H9 (cell line): ENCODE data around the gene ABHD14A. TPM values are rescaled to one million over a fixed set of nuclear protein-coding genes. Genes with fewer than 3 reads are reported as not detected.

Experiments
- DNase-seq: peaks from one replicate; pipeline ENCODE4 v3.0.0-alpha.2; 2017
- H2AFZ ChIP-seq: one replicate; pipeline ENCODE4 v1.6.1; 2013; ENCODE audit warnings: mild to moderate bottlenecking, low read length, control low read depth, moderate library complexity
- H2AK5ac ChIP-seq: 2 replicates; pipeline ENCODE4 v1.6.1; 2013; ENCODE audit warnings: low read length, control low read depth, mixed read lengths; ENCODE audit not compliant: insufficient read length
- H2BK120ac ChIP-seq: one replicate; pipeline ENCODE4 v1.6.1; 2013; ENCODE audit warnings: low read depth, mild to moderate bottlenecking, low read length, control low read depth, inconsistent platforms; ENCODE audit not compliant: poor library complexity, severe bottlenecking
- H2BK12ac ChIP-seq: 2 replicates; pipeline ENCODE4 v1.6.1; 2013; ENCODE audit warnings: low read length, control low read depth, mixed read lengths, low read depth; ENCODE audit not compliant: insufficient read length
- H2BK15ac ChIP-seq: 2 replicates; pipeline ENCODE4 v1.6.1; 2013; ENCODE audit warnings: low read depth, low read length, control low read depth
- H2BK20ac ChIP-seq: one replicate; pipeline ENCODE4 v1.6.1; 2013; ENCODE audit warnings: low read depth, mild to moderate bottlenecking, low read length, control low read depth, inconsistent platforms; ENCODE audit not compliant: poor library complexity, severe bottlenecking
- H2BK5ac ChIP-seq: 2 replicates; pipeline ENCODE4 v1.6.1; 2013; ENCODE audit warnings: low read length, control low read depth, mixed read lengths; ENCODE audit not compliant: insufficient read length
- H3K14ac ChIP-seq: 2 replicates; pipeline ENCODE4 v1.6.1; 2013; ENCODE audit warnings: low read length, control low read depth; ENCODE audit not compliant: insufficient read depth
- H3K18ac ChIP-seq: 2 replicates; pipeline ENCODE4 v1.6.1; 2013; ENCODE audit warnings: low read depth, mild to moderate bottlenecking, mixed read lengths, low read length, control low read depth; ENCODE audit not compliant: insufficient read length
- H3K23ac ChIP-seq: 2 replicates; pipeline ENCODE4 v1.6.1; 2013; ENCODE audit warnings: low read length, control low read depth, mixed read lengths, low read depth; ENCODE audit not compliant: insufficient read length
- H3K23me2 ChIP-seq: 2 replicates; pipeline ENCODE4 v1.6.1; 2013; ENCODE audit warnings: low read depth, mild to moderate bottlenecking, mixed read lengths, low read length, control low read depth; ENCODE audit not compliant: insufficient read length, poor library complexity, severe bottlenecking
- H3K27ac ChIP-seq: 2 replicates; pipeline ENCODE4 v1.5.1; 2013; ENCODE audit warnings: low read length, control low read depth, mixed read lengths, low read depth; ENCODE audit not compliant: insufficient read length
- H3K27me3 ChIP-seq: 2 replicates; pipeline ENCODE4 v1.6.1; 2013; ENCODE audit warnings: low read length, control low read depth, inconsistent platforms; ENCODE audit not compliant: insufficient read depth
- H3K4ac ChIP-seq: 2 replicates; pipeline ENCODE4 v1.6.1; 2013; ENCODE audit warnings: low read depth, mild to moderate bottlenecking, control low read depth, inconsistent platforms, low read length, moderate library complexity
- H3K4me1 ChIP-seq: 2 replicates; pipeline ENCODE4 v1.6.1; 2013; ENCODE audit warnings: low read length, control low read depth, inconsistent platforms; ENCODE audit not compliant: insufficient read depth
- H3K4me2 ChIP-seq: 2 replicates; pipeline ENCODE4 v1.6.1; 2013; ENCODE audit warnings: low read length, control low read depth, mixed read lengths; ENCODE audit not compliant: insufficient read length, insufficient read depth
- H3K56ac ChIP-seq: 2 replicates; pipeline ENCODE4 v1.6.1; 2013; ENCODE audit warnings: low read depth, mild to moderate bottlenecking, mixed read lengths, low read length, control low read depth; ENCODE audit not compliant: insufficient read length
- H3K79me1 ChIP-seq: 2 replicates; pipeline ENCODE4 v1.6.1; 2013; ENCODE audit warnings: low read depth, mild to moderate bottlenecking, moderate library complexity, low read length, control low read depth, inconsistent platforms; ENCODE audit not compliant: insufficient read depth, poor library complexity, severe bottlenecking
- H3K79me2 ChIP-seq: 2 replicates; pipeline ENCODE4 v1.6.1; 2013; ENCODE audit warnings: low read length, control low read depth, inconsistent platforms; ENCODE audit not compliant: insufficient read depth
- H3K9ac ChIP-seq: 2 replicates; pipeline ENCODE4 v1.6.1; 2013; ENCODE audit warnings: low read length, control low read depth, mixed read lengths; ENCODE audit not compliant: insufficient read length; ENCODE audit errors: extremely low read depth
- H3K9me3 ChIP-seq: one replicate; pipeline ENCODE4 v1.6.1; 2013; ENCODE audit warnings: low read depth, low read length, inconsistent platforms; ENCODE audit not compliant: control insufficient read depth
- H3T11ph ChIP-seq: one replicate; pipeline ENCODE4 v1.6.1; 2013; ENCODE audit warnings: mild to moderate bottlenecking, low read length, control low read depth, inconsistent platforms
- H4K20me1 ChIP-seq: one replicate; pipeline ENCODE4 v1.6.1; 2013; ENCODE audit not compliant: control insufficient read depth, insufficient read length, insufficient read depth
- H4K5ac ChIP-seq: 2 replicates; pipeline ENCODE4 v1.6.1; 2013; ENCODE audit warnings: low read depth, mild to moderate bottlenecking, mixed read lengths, low read length, control low read depth; ENCODE audit not compliant: insufficient read length
- H4K8ac ChIP-seq: replicated peaks from 2 replicates; pipeline ENCODE4 v1.6.1; 2013; ENCODE audit warnings: low read length, control low read depth, mixed read lengths, low read depth; ENCODE audit not compliant: insufficient read length
- H4K91ac ChIP-seq: 2 replicates; pipeline ENCODE4 v1.6.1; 2013; ENCODE audit warnings: low read depth, mild to moderate bottlenecking, moderate library complexity, mixed read lengths, low read length, control low read depth; ENCODE audit not compliant: insufficient read length
- H3K27ac Mint-ChIP-seq, 3 experiments: 2 replicates in 2 of 3; 3 replicates in 1 of 3; pipeline ENCODE4 v1.8.0; 2020 to 2021; ENCODE audit warnings: mixed read lengths in 3 of 3, mild to moderate bottlenecking in 1 of 3, moderate library complexity in 1 of 3
- H3K27me3 Mint-ChIP-seq: 2 replicates; pipeline ENCODE4 v1.8.0; 2021; ENCODE audit warnings: low read depth, mild to moderate bottlenecking, moderate library complexity, mixed read lengths
- H3K36me3 Mint-ChIP-seq, 3 experiments: 2 replicates in 2 of 3; 3 replicates in 1 of 3; pipeline ENCODE4 v1.8.0; 2020 to 2021; ENCODE audit warnings: low read depth in 3 of 3, mixed read lengths in 3 of 3; ENCODE audit not compliant: insufficient read depth in 1 of 3
- H3K4me1 Mint-ChIP-seq, 2 experiments: 2 replicates each; pipeline ENCODE4 v1.8.0; 2020; ENCODE audit warnings: mixed read lengths in 2 of 2
- H3K4me3 Mint-ChIP-seq, 2 experiments: 2 replicates in 1 of 2; 3 replicates in 1 of 2; pipeline ENCODE4 v1.8.0; 2020 to 2021; ENCODE audit warnings: mild to moderate bottlenecking in 2 of 2, mixed read lengths in 2 of 2, moderate library complexity in 1 of 2
- H3K9me3 Mint-ChIP-seq, 2 experiments: 2 replicates in 1 of 2; 3 replicates in 1 of 2; pipeline ENCODE4 v1.8.0; 2020; ENCODE audit warnings: mild to moderate bottlenecking in 2 of 2, mixed read lengths in 2 of 2, moderate library complexity in 1 of 2
- WGBS: extraction: QIAGEN DNeasy Blood & Tissue Kit; methylation state at CpG from one replicate; pipeline ENCODE4 v1.1.7; 2013; ENCODE audit warnings: missing lambda C conversion rate, low lambda C conversion rate, mixed read lengths; ENCODE audit not compliant: insufficient read length; ENCODE audit errors: extremely low coverage; 5-methylcytosine and 5-hydroxymethylcytosine counted together
- total RNA-seq: library from RNA; stranded (reverse); gene quantifications from 2 replicates; pipeline ENCODE4 v1.2.1, GENCODE V29; 2021
- TF ChIP-seq, protein P1 (sequence below): fragments of 200-600 bp; sonication (generic); conservative IDR thresholded peaks from 3 replicates; pipeline ENCODE4 v1.8.0; 2021; ENCODE audit warnings: antibody characterized with exemption, mild to moderate bottlenecking

Gene ABHD14A
- total RNA-seq, 1 experiment from 2014 or later, result 3.1 TPM

DNA sequence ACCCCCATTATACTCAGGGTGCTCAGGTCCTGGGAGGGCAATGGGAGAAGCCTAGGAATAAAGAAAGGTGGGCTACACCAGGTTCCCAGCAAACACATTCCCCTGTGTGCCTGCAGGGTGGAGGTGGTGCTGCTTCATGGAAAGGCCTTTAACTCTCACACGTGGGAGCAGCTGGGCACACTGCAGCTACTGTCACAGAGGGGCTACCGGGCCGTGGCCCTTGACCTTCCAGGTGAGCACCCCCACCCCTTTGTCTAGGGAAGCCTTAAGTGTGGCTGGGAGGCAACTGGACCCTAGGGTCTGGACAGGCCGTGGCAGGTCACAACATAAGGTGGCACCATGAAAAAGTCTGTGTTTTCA is 3.3 kb downstream of the ABHD14A start:
- Mint-ChIP-seq H3K4me3 (no peak overlapping the region), H3K9me3 (peaks cover 0 to 2% of the 10 kb centered on the region in 2 experiments; a peak in 2 of 5 replicates)

More for the DNA sequence above, 3.3 kb downstream of the ABHD14A start:
- Histone ChIP-seq H3K14ac (no peak overlapping the region), H4K5ac (no peak overlapping the region), H2AFZ (no peak overlapping the region), H2BK5ac (no peak overlapping the region), H4K20me1 (peaks cover 3% of the 10 kb centered on the region), H3K23ac (no peak overlapping the region), H3K56ac (no peak overlapping the region), H3T11ph (no peak overlapping the region), H3K9me3 (no peaks in the 10 kb centered on the region), H2BK15ac (no peak overlapping the region), H3K23me2 (peaks cover 16% of the 10 kb centered on the region), H4K8ac (no peak overlapping the region), H4K91ac (no peak overlapping the region), H2BK12ac (no peak overlapping the region), H2AK5ac (no peak overlapping the region), H2BK20ac (no peak overlapping the region), H3K79me1 (no peaks in the 10 kb centered on the region), H3K27me3 (peaks cover 7% of the 10 kb centered on the region; the same call in 1 of the 2 replicates), H3K4me1 (peaks cover 9% of the 10 kb centered on the region; the same call in 1 of the 2 replicates), H3K9ac (no peak overlapping the region), H3K79me2 (no peaks in the 10 kb centered on the region), H3K4ac (no peak overlapping the region), H3K4me2 (no peak overlapping the region), H3K27ac (no peak overlapping the region), H2BK120ac (no peak overlapping the region), H3K18ac (no peak overlapping the region)
- DNase-seq, result no peak
- Mint-ChIP-seq H3K27ac (no peak overlapping the region), H3K36me3 (peaks cover 0 to 2% (median 0%) of the 10 kb centered on the region in 3 experiments; a peak in 3 of 7 replicates), H3K4me1 (peaks cover 20 to 29% of the 10 kb centered on the region in 2 experiments), H3K27me3 (peaks cover 34% of the 10 kb centered on the region)
- WGBS, result no CpG with 5 or more reads among the region's 4 CpGs
- TF ChIP-seq, protein P1, sequence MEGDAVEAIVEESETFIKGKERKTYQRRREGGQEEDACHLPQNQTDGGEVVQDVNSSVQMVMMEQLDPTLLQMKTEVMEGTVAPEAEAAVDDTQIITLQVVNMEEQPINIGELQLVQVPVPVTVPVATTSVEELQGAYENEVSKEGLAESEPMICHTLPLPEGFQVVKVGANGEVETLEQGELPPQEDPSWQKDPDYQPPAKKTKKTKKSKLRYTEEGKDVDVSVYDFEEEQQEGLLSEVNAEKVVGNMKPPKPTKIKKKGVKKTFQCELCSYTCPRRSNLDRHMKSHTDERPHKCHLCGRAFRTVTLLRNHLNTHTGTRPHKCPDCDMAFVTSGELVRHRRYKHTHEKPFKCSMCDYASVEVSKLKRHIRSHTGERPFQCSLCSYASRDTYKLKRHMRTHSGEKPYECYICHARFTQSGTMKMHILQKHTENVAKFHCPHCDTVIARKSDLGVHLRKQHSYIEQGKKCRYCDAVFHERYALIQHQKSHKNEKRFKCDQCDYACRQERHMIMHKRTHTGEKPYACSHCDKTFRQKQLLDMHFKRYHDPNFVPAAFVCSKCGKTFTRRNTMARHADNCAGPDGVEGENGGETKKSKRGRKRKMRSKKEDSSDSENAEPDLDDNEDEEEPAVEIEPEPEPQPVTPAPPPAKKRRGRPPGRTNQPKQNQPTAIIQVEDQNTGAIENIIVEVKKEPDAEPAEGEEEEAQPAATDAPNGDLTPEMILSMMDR, result no peak
